GM20431 (cell line): ENCODE results near the gene MUC3A.
"Not testable (repeated sequence)": the region's sequence is repeated elsewhere in the genome, so short reads cannot be mapped to it uniquely, and the experiment has no call there.

Experiments
- in situ Hi-C: fragments of 300-500 bp; cut with MseI, MboI; formaldehyde crosslinking; loops from one replicate; pipeline ENCODE4 v1.15.0; 2020; ENCODE audit warnings: low sequenced_read_pairs; ENCODE audit not compliant: unreplicated experiment

Gene MUC3A

GRCh38 chr7:100968650-100969049, 19.3 kb downstream of the MUC3A start:
- in situ Hi-C loops: loop anchor here (10.0 kb wide), 1 partner anchor 86 kb away; no protein-coding TSS in a partner anchor

- in situ Hi-C loops: loop anchor here (10.0 kb wide), 1 partner anchor 86 kb away; no protein-coding TSS in a partner anchor
Measured at GRCh38 chr7:100969066-100969615, 19.8 kb downstream of the MUC3A start, which contains the start of gene MUC12. Gene MUC12, plus strand, starts transcription at chr7:100969565. Its CDS starts 58 bp downstream, at chr7:100969623.

- in situ Hi-C loops: no loop called here
Measured at GRCh38 chr7:100971111-100972001, 22.0 kb downstream of the MUC3A start.

GRCh38 chr7:100972002-100972347, 22.6 kb downstream of the MUC3A start:
- in situ Hi-C loops: no loop called here

- in situ Hi-C loops: no loop called here
Measured at GRCh38 chr7:100974021-100974420, 24.7 kb downstream of the MUC3A start.

- in situ Hi-C loops: no loop called here
Measured at GRCh38 chr7:100975371-100975821, 26.1 kb downstream of the MUC3A start.

- in situ Hi-C loops: no loop called here
Measured at GRCh38 chr7:100978300-100978699, 29.0 kb downstream of the MUC3A start.

- in situ Hi-C loops: no loop called here
Measured at GRCh38 chr7:100983451-100984187, 34.3 kb downstream of the MUC3A start.

- in situ Hi-C loops: not testable (repeated sequence)
Measured at GRCh38 chr7:100984241-100984918, 35.0 kb downstream of the MUC3A start.

GRCh38 chr7:100985033-100985797, 35.9 kb downstream of the MUC3A start:
- in situ Hi-C loops: not testable (repeated sequence)

- in situ Hi-C loops: no loop called here
Measured at GRCh38 chr7:100991631-100992030, 42.3 kb downstream of the MUC3A start.

- in situ Hi-C loops: not testable (repeated sequence)
Measured at GRCh38 chr7:100992280-100992679, 42.9 kb downstream of the MUC3A start.

GRCh38 chr7:100994671-100995070, 45.3 kb downstream of the MUC3A start:
- in situ Hi-C loops: not testable (repeated sequence)

- in situ Hi-C loops: not testable (repeated sequence)
Measured at GRCh38 chr7:100998530-100998929, 49.2 kb downstream of the MUC3A start.

- in situ Hi-C loops: not testable (repeated sequence)
Measured at GRCh38 chr7:100999334-100999733, 50.0 kb downstream of the MUC3A start.

- in situ Hi-C loops: not testable (repeated sequence)
Measured at GRCh38 chr7:101000025-101000424, 50.7 kb downstream of the MUC3A start.

GRCh38 chr7:101002333-101002732, 53.0 kb downstream of the MUC3A start:
- in situ Hi-C loops: not testable (repeated sequence)

- in situ Hi-C loops: not testable (repeated sequence)
Measured at GRCh38 chr7:101007361-101007760, 58.0 kb downstream of the MUC3A start.

- in situ Hi-C loops: no loop called here
Measured at GRCh38 chr7:101009629-101010028, 60.3 kb downstream of the MUC3A start.
